ENCODE results near the gene F8A1.
"Not testable (repeated sequence)": the region's sequence is repeated elsewhere in the genome, so short reads cannot be mapped to it uniquely, and the experiment has no call there.

Gene F8A1

DNA sequence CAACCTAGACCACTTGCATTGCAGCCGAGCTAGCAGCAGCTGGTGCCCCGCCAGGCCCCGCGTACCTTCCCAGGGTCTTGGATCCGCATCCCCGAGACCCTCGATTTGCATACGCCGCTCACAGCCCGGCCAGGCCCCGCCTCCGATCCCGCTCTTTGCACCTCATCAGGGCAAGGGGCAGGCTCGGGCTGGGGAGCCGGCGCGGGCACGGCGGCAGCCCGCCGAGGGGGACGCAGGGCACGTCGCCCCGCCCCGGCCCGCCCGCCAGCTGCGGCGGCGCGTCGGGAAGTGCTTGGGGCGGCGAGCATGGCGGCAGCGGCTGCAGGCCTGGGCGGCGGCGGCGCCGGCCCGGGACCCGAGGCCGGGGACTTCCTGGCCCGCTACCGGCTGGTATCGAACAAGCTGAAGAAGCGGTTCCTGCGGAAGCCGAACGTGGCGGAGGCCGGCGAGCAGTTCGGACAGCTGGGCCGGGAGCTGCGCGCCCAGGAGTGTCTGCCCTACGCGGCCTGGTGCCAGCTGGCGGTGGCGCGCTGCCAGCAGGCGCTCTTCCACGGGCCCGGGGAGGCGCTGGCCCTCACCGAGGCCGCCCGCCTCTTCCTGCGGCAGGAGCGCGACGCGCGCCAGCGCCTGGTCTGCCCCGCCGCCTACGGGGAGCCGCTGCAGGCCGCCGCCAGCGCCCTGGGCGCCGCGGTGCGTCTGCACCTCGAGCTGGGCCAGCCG is at the start of gene F8A1:
Gene F8A1, plus strand, starts transcription at position 287 of the 720 bp plus-strand sequence. Its CDS starts 20 bp downstream, at position 307.
- not testable (repeated sequence) for DNase-seq

DNA sequence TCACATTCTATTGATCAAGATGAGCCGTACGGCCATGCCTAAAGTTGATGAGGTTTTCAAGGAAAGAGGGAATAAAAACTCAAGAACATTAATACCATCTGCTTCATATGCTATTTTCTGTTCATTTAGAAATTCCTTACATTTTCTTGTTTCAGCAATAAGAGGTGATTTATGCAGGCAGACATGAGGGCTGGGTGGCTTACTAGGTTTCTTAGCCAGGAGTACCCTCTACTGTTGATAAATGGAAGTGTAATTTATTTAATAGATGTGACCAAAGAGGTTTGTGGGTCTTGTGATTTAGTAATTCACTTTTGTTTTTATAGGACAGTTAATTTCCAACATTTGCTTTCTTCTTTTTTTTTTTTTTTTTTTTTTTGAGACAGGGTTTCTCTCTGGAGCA is 45.3 kb upstream of the F8A1 start:
- DNase-seq = peak; percentile 60

DNA sequence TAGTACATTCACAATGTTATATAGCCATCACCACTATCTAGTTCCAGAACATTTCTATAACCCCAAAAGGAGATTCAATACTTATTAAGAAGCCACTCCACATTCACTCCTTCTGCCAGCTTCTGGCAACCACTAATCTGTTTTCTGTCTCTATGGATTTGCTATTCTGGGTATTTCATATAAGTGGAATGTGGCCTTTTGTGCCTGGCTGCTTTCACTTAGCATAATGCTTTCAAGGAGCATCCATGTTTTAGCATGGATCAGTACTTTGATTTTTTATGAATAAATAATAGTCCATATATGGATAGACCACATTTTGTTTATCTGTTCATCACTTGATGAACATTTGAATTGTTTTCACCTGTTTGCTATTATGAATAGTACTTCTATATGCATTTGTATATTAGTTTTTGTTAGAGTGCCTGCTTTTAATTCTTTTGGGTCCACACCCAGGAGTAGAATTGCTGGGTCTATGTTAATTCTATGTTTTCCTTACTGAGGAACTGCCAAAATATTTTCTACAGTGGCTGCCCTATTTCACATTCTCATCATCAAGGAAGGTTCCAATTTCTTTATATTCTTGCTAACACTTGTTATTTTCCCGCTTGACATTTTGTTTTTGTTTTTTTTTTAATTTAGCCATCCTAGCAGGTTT is 35.1 kb upstream of the F8A1 start:
- DNase-seq = no peak

DNA sequence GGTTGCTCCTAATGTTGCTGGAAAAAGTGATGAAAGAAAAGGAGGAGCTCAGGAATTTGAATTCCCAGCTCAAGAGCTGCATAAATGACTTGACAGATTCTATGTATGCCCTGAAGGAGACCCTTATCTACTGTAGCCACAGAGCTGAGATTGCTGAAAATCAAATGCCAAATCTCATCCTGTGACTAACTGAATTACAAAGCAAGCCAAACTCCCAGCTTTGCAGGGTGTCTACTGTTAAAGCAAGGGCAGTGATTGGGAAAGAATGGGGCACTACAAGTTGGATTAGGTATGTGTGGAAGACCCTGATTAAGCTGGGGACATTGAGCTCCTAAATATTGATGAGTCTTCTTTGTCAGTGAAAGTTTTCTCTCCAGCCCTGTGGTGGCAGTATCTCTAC is 30.9 kb upstream of the F8A1 start:
- DNase-seq = no peak

DNA sequence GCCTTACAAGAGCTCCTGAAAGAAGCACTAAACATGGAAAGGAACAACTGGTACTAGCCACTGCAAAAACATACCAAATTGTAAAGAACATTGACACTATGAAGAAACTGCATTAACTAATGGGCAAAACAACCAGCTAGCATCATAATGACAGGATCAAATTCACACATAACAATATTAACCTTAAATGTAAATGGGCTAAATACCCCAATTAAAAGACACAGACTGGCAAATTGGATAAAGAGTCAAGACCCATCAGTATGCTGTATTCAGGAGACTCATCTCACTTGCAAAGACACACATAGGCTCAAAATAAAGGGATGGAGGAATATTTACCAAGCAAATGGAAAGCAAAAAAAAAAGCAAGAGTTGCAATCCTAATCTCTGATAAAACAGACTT is 17.6 kb upstream of the F8A1 start:
- not testable (repeated sequence) for DNase-seq

DNA sequence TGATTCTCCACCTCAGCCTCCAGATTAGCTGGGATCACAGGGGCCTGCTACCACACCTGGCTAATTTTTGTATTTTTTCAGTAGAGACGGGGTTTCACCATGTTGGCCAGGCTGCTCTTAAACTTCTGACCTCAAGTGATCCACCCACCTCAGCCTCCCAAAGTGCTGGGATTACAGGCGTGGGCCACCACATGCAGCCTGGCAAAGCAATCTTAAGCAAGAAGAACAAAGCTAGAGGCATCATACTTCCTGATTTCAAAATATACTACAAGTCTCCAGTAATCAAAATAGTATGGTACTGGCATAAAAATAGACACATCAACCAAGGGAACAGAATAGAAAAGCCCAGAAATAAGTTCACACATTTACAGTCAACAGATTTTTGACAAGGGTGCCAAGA is 12.8 kb upstream of the F8A1 start:
- DNase-seq = peak; percentile 56

DNA sequence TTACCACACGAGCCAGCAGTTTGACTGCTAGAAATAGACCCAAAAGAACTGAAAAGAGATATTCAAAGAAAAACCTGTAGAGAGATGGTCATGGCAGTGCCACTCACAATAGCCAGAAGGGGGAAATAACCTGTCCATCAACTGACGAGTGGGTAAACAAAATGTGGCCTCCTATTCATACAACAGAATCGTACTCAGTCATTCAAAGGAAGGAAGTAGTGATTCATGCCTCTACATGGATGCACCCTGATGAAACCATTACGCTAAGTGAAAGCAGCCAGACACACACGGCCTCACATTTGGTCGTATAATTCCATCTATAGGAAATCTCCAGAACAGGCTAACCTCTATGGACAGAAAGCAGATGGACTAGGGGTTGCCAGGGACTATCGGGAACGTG is 2.1 kb upstream of the F8A1 start:
- not testable (repeated sequence) for DNase-seq

DNA sequence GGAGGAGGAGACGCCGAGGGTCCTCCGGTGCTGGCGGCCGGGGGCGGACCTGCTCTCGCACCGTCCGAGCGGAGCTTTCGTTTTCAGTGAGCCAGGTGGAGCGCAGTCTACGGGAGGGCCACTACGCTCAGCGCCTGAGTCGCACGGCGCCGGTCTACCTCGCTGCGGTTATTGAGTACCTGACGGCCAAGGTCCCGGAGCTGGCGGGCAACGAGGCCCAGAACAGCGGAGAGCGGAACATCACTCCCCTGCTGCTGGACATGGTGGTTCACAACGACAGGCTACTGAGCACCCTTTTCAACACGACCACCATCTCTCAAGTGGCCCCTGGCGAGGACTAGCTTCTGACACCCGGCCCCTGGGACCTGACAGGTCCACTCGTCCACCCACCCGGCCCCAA is 1.1 kb upstream of the F8A1 start:
- not testable (repeated sequence) for DNase-seq

DNA sequence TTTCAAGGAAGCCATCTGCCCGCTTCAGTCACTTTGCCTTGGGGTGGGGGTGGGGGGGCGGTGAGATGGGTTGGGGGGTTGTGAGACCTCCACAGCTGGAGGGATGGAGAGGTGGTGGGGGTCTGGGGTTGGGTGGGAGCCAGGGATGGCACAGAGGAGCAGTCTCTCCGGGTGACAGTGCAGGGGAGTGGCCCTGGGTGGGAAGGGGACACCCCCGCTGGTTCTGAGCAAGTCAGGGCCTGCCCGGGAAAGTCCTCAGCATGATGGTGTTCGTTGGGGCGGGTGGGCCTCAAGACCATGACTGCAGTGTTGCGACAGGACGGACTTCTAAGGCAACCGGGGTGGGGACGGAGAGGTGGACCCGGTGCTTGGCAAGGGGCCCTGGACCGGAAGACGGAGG is 606 bp upstream of the F8A1 start:
- not testable (repeated sequence) for DNase-seq

DNA sequence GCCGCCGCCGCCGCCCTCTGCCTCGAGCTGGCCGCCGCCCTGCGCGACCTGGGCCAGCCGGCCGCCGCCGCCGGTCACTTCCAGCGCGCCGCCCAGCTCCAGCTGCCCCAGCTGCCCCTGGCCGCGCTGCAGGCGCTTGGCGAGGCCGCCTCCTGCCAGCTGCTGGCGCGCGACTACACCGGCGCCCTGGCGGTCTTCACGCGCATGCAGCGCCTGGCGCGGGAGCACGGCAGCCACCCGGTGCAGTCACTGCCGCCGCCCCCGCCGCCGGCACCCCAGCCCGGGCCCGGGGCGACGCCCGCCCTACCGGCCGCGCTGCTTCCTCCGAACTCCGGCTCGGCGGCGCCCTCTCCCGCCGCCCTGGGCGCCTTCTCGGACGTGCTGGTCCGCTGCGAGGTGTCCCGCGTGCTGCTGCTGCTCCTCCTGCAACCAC is 650 bp downstream of the F8A1 start:
- DNase-seq = not testable (repeated sequence)

DNA sequence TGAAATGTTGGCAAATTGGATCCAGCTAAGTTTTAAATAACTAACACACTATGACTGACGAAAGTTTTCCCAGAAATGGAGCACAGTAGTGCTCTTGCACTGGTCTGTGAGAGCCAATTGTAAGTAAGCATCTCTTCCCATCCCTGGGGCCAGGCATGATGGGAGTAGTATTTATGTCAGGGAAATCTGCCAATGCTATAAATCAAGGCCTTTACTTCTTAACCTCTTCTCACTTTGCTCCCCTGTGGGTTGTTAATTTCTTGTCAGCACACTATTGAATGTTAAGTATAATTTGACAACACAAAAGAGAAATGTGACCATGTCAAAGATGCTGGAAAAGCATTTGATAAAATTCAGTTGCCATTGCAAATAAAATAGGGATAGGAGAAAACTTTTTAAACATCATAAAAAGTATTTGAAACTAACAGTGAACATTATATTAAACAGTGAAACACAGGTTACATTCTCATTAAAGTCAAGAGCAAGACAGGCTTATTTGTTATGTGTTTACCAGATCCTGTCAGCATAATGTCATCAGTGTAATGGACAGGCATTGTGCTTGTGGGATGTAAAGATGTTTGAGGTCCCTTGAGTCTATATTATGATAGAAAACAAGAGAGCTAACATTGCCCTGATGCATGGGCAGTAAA is 5.0 kb downstream of the F8A1 start:
- no peak for DNase-seq

DNA sequence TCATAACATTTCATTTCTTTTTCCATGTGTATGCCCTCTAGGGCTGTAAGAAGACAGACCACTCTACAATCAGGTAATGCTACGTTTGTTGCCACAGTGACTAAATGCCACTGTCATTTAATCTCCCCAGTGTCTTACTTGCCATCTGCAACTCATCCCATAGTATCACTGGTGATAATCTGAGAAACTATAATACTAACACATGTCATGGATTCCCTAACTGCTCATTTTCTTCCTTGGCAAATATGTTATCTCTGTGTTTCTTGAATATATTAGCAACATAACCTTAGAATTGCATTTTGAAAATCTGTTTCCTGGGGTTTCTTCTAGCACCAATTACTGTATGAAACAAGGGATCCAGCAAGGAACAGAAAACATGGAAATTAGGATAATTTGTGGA is 6.1 kb downstream of the F8A1 start:
- DNase-seq = no peak

DNA sequence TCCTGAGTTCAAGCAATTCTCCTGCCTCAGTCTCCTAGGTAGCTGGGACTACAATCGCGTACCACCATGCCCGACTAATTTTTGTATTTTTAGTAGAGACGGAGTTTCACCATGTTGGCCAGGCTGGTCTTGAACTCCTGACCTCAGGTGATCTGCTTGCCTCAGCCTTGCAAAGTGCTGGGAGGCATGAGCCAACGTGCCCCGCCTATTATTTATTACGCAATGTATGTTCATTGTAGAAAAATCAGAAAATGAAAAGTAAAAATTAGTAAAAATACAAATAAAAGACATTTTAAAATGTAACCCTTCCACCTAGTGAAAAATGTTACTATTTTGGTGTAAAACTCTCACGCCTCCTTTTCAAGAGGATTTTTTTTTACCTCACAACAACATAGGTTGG is 14.2 kb downstream of the F8A1 start:
- no peak for DNase-seq

DNA sequence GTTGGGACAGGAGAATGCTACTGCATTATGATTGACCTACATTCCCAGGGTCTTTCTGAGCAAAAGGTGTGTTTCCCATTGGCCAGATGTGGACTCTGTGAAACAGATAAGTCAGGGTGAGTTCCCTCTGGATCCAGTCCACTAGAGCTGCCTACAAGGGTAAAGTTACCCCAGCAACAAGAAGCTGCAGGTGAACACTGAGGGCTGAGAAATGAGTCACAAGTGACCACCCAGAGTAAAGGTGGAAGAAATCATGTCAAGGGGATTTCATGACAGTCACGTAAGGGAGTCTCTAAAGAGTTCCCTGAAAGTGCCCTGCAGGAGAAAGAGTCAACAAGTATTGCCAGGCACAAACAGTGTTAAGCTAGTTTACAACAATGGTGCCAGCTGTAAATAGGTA is 16.3 kb downstream of the F8A1 start:
- no peak for DNase-seq

DNA sequence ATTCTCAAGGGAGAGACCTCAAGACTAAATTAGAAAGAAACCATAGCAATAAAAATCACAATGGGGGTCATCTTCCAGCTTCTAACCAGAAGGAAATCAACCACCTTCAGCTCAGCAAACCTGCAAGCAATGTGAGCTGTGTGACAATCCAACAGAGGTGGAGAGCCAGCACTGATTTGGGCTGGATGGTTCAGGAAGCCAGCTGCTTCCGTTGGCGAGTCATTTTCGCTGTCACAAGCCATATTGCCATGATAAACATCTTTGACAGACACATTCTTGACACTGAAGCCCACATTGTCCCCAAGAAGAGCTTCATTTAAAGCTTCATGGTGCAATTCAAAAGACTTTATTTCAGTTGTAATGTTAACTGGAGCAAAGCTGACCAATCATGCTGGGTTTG is 22.7 kb downstream of the F8A1 start:
- DNase-seq = no peak

DNA sequence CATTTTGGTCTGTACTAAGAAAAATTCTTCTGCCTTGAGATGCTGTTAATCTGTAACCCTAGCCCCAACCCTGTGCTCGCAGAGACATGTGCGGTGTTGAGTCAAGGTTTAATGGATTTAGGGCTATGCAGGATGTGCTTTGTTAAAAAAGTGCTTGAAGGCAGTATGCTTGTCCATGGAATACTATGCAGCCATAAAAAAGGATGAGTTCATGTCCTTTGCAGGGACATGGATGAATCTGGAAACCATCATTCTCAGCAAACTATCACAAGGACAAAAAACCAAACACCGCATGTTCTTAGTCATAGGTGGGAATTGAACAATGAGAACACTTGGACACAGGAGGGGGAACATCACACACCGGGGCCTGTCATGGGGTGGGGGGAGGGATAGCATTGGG is 23.9 kb downstream of the F8A1 start:
- not testable (repeated sequence) for DNase-seq

DNA sequence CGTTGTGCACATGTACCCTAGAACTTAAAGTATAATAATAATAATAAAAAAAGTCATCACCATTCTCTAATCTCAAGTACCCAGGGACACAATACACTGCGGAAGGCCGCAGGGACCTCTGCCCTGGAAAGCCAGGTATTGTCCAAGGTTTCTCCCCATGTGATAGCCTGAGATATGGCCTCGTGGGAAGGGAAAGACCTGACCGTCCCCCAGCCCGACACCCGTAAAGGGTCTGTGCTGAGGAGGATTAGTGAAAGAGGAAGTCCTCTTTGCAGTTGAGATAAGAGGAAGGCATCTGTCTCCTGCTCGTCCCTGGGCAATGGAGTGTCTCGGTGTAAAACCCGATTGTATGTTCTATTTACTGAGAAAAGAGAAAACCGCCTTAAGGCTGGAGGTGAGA is 24.4 kb downstream of the F8A1 start:
- DNase-seq = not testable (repeated sequence)

DNA sequence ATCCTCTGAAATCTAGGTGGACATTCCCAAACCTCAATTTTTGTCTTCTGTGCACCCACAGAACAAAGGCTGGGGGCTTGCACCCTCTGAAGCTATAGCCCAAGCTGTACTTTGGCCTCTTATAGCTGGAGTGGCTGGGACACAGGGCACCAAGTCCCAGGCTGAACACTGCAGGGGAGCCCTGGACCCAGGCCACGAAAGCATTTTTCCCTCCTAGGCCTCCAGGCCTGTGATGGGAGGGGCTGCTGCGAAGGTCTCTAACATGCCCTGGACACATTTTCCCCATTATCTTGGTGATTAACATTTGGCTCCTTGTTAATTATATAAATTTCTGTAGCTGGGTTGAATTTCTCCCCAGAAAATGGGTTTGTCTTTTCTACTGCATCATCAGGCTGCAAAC is 27.9 kb downstream of the F8A1 start:
- DNase-seq = no peak

DNA sequence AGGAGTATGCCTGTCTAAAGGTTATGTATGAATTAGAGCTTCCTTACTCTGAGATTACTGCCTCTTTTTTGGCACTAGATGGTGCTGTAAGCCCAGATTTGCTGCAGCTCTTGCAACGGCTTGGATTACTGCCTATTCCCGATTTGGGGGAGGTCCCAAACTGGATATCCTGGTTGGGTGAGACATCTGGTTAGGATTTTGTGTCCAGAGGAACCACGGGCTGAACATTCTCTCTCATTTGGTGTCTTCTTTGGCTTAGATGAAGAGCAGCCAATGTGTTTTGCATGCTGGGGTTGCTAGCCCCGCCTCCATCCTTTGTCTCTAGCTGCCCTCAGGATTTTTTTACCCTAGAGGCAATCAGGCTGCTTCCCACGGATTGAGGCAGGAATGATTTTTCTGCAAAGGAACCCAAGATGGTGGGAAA is 31.9 kb downstream of the F8A1 start:
- peak; percentile 27 for DNase-seq

DNA sequence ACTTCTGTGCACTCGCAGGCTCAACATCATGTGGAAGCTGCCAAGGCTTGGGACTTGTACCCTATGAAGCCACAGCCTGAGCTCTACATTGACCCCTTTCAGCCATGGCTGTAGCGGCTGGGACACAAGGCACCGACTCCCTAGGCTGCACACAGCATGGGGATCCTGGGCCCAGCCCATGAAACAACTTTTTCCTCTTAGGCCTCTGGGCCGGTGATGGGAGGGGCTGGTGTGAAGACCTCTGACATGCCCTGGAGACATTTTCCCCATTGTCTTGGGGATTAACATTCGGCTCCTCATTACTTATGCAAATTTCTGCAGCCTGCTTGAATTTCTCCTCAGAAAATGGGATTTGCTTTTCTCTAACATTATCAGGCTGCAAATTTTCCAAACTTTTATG is 38.6 kb downstream of the F8A1 start:
- DNase-seq = not testable (repeated sequence)
